Left hindlimb (tissue), 1 donor: Measurements from ENCODE around the gene CELF4.

Experiments
- DNase-seq: peaks from one replicate; pipeline ENCODE4 v3.0.0-alpha.2; 2018

Gene CELF4

DNA sequence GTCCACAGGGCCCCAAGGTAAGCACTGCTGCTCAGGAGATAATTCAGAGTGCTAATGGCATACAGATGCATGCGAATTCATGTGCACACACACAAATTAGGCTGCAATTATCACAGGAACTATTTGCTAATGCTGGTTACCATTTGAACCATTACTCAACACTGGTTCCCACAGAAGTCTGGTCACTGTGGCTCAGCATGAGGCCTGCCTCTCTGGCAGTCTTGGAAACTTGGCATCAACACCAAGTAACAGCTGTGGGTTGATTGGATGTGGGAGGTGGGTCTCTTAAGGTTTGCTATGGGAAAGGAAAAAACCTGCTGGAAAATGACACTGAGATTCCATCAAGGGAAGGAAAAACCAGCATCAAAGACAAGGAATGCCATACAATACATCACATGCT, 105.0 kb downstream of the CELF4 start:
- DNase-seq = no peak

DNA sequence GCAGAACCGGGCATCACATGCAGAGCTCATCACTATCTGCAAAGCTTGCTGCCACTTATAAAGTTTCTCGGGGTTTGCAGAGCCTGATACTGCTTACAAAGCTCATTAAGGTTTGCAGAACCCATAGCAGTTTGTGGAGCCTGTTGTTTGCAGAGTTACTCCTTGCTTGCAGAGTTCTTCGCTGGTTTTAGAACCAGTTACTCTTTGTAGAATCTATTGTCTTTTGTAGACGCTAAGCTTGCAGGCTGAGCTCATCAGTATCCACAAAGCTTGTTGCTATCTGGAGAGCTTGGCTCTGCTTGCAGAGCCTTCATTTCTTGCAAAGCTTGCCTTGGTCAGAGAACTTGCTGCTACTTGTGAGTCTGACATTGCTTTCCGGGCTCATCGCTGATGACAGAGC, 106.9 kb downstream of the CELF4 start:
- DNase-seq = no peak

DNA sequence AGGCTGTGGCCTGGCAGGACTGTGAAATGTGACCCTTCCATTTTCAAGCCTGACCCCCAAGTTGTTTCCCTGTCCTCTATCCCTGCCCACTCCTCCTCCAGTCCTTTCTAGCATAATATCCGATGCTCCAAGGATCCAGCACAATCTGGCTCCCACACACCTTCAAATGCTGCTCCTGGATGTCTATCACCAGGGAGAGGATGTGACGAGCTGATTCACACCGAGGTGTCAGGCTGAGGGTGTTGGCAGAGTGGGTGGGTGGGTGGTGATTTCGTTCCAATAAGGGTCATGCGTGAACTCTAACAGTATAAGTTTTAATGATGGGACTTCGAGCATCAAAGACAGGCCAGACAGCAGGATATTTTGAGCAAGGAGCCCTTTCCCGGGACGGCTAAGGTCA, 107.8 kb downstream of the CELF4 start:
- no peak for DNase-seq

DNA sequence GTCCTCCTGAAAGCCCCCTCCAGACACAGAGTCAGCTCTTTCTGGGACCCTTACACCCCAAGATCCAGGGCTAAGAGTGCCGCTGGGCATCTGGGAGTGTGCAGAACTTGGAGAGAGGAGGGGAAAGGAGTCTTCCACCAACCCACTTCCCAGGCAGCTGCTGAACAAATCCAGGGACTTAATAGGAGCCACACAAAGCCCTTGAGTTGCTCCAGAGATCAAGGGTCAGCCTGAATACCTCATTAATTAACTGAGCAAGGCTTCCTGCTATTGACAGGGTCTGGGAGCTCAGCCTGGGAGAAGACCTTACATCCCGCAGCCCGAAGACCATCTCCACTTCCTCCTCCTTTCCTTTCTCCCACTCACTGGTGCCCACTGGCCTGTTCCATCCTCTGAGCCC, 108.3 kb downstream of the CELF4 start:
- DNase-seq = no peak

DNA sequence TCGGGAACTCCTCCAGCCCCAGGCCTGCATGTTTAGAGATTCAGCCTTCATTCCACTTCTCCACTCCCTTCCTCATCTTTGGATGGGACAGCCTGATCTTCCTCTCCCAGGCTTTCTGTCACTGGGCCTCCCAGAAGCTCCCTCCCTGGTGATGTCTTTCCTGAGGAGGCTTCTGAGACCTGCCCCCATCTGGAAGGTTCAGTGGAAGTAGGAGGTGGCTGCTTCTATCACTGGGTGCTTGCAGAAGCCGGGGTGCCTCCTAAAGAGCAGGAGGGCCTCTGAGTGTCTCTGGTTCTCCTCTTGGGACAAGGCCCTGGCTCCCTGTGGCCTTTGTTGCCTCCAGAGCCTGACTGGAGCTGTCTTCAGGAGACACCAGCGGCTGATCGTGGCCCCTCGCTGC, 108.7 kb downstream of the CELF4 start:
- no peak for DNase-seq

DNA sequence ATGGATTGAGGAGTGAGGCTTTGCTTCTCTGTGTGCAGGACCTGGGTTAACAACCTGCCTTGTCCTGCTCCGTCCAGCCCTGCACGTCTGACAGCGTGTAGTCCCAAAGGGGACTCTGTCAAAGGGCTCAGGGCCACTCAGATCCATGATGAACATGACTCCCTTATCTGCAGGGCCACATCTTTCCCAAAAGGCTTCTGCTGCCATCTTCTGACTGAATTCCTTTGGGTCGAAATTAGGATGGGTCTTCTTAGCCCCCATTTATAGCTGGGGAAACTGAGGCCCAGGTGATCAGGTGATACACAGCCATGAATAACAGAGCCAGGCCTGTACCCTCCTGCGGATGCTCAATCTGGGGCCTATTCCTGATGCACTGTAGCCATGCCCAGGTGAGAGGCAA, 109.2 kb downstream of the CELF4 start:
- no peak for DNase-seq

DNA sequence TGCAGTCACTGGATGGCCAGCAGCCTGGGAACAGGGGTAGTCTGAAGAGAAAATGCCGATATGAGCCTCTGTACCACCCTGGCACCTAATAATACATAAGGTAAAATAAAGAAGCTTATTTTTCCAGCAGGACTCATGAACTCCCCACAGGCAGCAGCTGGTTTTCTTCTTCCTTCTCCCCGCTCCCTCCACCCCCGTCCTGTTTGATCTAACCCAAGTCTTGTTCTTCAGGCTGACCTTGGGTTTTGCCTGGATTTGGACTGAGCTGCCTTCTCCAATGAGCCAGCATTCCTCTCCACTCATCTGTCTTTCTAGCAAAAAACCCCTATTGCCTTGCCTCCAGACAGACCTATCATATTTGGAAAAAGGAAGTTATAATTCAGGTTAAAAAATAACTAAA, 111.8 kb downstream of the CELF4 start:
- no peak for DNase-seq

DNA sequence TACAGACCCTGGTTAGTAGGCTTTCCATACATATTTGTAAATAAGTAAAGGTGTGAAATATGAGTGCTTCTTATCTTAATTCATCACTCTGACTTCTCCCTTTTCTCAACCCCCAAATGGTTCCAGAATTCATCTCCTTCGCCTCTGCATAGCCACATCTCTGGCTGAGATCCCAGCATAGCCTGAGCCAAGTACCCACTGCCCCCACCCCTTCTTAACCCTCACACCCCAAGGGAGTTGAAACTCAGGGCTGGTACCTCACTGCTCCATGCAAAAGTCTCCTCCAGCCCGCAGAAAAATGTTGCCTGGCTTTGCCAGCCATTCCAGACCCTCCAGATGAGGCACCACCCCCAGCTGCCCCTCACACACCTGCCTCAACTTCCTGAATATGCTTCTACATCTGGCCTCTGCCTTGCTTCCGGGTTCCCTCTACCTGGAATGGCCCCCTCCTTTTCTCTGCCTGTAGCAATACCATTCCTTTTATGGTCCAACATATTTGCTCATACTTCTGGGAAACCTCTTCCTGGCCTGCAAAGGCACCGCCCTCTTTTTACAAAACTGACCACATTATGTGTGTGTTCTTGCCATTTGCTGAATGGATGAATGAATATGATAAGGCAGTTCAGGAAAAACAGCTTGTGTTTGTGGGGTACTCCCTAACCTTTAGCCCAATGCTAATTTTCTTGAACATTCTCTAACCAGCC, 112.8 kb downstream of the CELF4 start:
- no peak for DNase-seq

DNA sequence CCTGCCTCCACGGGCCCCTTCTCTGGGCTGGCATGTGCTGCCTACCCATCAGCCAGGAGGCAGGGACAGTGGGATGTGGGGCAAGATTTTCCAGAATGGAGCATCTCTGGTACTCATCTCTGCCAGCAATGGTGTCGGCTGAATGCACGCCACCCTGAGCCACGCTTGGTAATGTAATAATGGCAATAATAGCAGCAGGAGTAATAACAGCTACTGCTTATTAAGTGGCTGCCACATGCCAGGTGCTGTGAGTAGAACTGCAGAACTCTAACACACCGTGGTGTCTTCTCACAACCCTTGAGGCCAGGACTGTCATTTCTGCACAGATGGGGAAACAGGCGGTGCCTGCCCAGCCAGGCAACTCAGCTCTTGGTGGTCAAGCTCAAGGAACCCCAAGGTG, 113.6 kb downstream of the CELF4 start:
- DNase-seq = no peak

GRCh38 chr18:37451239-37451825, 114.3 kb downstream of the CELF4 start:
- no peak for DNase-seq

GRCh38 chr18:37450434-37451132, 115.0 kb downstream of the CELF4 start:
- DNase-seq = peak; percentile 48

GRCh38 chr18:37449618-37450017, 116.0 kb downstream of the CELF4 start:
- DNase-seq = no peak

GRCh38 chr18:37448946-37449345, 116.7 kb downstream of the CELF4 start:
- no peak for DNase-seq

GRCh38 chr18:37447962-37448888, 117.4 kb downstream of the CELF4 start:
- no peak for DNase-seq

DNA sequence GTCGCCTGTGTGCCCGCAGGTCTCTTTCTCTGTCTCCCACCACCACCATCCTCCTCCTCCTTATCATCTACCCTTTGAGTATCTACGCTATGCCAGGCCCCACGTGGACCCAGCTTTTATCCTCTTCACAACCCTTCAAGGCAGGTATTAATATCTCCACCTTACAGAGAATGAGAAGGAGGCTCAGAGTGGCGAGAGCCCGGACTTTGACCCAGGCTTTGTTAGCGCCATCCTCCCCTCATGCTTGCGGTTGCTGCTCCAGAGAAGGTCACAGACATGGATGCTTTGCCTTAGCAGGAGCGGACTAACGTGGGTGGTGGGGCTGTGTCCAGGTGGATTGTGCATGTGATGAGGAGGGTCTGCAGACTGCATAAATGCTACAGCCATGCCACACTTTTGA, 119.8 kb downstream of the CELF4 start:
- DNase-seq = no peak

- DNase-seq = no peak
These were observed 120.2 kb downstream of the CELF4 start for GRCh38 chr18:37445368-37445767.

- no peak for DNase-seq
These were observed 122.1 kb downstream of the CELF4 start for GRCh38 chr18:37443325-37444055.

GRCh38 chr18:37442477-37442876, 123.1 kb downstream of the CELF4 start:
- DNase-seq = no peak

GRCh38 chr18:37441821-37442220, 123.8 kb downstream of the CELF4 start:
- DNase-seq = no peak

DNA sequence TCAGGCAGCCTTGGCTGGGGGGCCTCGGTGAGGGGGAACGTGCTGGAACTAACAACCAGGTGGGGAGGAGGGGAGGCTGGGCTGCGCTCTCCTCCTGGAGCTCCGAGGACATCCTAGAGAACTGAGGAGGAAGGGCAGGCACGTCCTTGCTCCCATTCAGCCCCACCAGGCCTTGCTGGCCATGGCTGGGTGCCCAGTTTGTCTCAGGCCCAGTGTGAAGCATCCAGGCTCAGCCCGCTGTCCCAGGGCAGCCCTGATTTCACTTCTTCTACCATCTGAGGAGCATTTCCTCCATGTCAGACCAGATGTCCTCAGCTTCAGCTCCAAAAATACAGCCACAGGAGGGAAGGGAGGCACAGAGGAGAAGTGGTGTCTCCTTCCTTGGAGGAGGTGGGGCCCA, 125.4 kb downstream of the CELF4 start:
- no peak for DNase-seq

GRCh38 chr18:37438417-37439180, 127.0 kb downstream of the CELF4 start:
- no peak for DNase-seq

GRCh38 chr18:37435996-37436395, 129.6 kb downstream of the CELF4 start:
- DNase-seq = no peak
